NCI-H1417 treated with DMSO at 0.1 percent for 48 hours (cell line): ENCODE data around the gene PRSS1.
"Not testable (repeated sequence)": the region's sequence is repeated elsewhere in the genome, so short reads cannot be mapped to it uniquely, and the experiment has no call there.

Source experiments
- DNase-seq: peaks from one replicate; lab custom pipeline; 2025; lab: John Stamatoyannopoulos, UW

The PRSS1 gene

DNA sequence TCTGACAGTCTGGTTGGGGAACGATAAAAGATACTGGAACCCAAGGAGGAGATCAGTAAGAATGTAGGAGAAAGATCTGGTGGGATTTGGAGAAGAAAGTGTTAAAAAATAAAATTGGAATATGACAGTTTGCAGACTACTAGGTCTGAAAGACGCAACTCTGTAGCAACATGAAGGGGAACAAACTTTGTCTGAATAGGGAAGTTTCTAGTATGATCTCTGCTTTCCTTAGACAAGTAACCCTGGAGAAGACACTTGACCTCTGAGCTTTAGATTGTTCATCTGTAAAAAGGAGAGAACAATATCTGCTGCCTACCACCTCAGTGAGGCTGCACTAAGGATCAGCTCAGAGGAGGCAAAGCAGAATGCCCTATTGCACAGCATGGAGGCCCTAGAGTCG is 3.0 kb upstream of the PRSS1 start:
- no peak for DNase-seq

- DNase-seq, result not testable (repeated sequence)
These were observed 862 bp upstream of the PRSS1 start for GRCh38 chr7:142748410-142748809.

DNA sequence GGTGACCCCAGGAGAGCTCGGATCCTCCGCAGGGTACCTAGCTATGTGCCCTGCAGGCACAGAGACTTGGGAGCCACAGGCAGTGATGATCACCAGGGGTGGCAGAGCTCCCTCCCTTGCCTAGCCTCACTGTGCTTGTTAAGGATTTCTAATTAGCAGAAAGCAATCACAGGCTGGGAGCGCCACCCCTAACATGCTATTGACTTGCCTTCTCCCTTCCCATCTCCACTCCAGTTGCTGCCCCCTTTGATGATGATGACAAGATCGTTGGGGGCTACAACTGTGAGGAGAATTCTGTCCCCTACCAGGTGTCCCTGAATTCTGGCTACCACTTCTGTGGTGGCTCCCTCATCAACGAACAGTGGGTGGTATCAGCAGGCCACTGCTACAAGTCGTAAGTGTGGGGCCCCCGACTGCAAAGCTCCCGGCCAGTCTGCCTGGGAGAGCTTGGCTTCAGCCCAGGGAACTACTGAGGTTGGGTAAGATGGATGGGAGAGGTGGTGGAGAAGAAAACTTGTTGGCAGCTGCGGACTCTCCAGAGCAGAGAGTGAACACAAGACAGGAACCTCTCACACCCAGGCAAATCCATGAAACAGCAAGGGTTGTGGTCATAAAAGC is 1.2 kb downstream of the PRSS1 start:
- DNase-seq, result no peak

DNA sequence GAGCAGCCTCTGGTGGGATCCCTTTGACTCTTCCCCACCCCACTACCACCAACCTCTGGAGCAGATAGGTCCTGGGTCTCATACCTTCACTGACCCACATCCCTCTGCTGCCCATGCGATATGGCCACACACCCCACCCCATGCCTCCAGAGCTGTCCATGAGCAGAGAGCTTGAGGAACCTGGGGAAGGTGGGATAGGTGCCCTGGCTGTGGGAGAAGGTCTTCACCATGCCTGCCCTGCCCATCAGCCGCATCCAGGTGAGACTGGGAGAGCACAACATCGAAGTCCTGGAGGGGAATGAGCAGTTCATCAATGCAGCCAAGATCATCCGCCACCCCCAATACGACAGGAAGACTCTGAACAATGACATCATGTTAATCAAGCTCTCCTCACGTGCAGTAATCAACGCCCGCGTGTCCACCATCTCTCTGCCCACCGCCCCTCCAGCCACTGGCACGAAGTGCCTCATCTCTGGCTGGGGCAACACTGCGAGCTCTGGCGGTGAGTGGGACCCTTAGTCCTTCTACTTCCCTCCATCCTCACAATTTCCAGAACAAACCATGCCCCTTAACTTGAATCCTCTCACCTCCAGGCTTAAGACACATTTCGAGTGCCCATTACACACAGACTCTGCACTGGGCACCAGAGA is 2.4 kb downstream of the PRSS1 start:
- DNase-seq, result not testable (repeated sequence)

DNA sequence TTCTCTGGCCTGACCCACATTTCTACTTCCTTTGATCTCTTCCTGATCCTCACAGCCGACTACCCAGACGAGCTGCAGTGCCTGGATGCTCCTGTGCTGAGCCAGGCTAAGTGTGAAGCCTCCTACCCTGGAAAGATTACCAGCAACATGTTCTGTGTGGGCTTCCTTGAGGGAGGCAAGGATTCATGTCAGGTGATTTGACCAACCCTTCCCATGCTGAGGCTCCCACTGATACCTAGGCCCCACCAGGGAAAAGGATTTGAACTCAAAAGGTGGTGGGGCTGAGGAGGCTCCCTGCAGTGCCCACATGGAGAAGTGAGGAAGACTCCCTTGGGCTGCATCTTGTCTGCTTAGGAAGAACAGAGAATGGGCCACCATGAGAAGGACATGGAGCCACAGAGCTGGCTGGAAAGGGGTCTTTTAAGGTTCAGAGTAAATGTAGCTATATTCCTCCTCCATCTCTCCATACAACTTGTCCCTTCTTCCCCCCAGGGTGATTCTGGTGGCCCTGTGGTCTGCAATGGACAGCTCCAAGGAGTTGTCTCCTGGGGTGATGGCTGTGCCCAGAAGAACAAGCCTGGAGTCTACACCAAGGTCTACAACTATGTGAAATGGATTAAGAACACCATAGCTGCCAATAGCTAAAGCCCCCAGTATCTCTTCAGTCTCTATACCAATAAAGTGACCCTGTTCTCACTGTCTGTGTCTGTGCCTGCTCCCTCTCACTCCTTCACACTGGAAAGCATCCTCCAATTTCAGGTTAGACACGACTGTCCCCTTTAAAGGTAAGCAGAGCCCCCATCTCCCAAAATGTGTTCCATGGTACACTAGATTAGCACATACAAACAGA is 3.3 kb downstream of the PRSS1 start:
- no peak for DNase-seq

GRCh38 chr7:142753366-142753765 is 4.1 kb downstream of the PRSS1 start:
- DNase-seq, result no peak

DNA sequence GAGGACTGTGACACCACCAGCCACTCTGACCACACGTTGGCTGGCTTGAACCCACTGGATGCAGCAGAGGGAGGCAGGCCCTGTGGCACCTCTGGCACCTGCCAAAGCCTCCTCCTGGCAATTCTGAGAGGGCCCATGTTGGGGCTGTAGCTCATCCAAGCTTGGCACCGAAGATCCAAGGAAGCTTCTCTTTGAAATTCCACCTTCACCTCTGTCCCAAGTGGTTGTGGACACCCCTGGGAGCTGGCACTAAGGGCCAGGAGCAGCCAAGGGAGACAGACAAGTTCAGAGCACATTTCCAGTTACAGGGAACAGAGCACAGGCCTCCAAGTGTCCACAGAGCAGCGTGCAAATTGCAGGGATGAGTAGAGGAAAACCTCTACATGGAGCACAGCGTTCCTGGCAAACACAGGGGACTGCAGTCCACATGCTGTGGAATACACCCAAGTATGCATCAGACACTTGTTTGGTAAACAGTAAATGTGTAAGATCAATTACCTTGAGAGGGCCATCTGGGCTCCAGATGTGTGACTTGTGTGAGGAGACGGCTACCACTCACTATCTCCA is 4.7 kb downstream of the PRSS1 start:
- not testable (repeated sequence) for DNase-seq

DNA sequence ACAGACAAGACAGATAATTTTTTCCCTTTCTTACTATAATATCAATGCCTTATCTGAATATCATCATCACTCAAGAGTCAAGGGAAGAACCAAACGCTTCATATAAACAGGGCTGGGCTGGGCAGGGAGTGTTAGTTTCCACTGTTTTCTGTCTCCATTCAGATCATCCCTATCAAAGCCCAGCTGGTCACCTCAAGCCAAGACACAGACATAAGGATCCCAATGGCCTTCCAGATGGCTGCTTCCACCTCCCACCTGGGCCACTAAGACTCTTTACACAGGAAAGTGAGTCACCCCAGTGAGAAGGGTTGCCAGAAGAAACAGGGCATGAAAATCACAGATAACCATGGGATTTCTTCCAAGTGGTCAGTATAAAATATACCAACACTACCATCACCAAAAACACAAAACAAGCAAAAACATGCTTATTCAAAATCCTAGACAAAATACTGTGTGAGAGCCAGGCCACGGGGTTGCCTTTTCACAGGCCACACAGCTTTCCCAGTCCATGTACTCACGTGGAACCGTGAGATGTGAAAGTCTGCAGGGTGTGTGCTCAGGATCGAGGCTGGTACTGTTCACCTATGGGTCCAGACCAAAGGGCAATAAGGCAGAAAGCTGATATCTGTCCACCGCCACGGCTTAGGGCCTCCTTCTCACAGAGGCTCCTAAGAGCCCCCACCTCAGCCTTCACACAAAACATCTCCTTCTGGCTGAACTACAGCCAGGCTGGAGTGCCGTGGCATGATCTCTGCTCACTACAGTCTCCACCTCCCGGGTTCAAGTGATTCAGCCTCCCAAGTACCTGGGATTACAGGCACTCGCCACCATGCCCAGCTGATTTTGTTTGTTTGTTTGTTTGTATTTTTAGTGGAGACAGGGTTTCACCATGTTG is 5.7 kb downstream of the PRSS1 start:
- DNase-seq, result no peak

DNA sequence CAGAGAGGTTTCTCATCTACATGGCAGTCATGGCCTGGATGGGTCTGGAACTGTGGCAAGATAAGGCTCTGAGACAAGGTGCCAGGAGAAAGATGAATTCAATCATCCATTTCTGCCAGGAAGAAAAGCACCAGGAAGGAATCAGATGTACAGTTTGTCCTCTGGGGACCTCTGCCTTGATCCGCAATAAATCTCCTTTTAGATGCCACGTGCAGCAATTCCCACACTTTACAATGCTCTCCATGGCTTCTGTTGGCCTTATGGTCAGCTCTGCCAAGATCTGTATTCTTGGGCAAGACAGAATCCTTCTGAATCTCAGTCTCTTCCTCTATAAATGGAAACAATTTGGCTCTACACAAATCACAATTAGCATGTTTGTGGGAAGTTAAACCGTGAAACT is 9.0 kb downstream of the PRSS1 start:
- not testable (repeated sequence) for DNase-seq

DNA sequence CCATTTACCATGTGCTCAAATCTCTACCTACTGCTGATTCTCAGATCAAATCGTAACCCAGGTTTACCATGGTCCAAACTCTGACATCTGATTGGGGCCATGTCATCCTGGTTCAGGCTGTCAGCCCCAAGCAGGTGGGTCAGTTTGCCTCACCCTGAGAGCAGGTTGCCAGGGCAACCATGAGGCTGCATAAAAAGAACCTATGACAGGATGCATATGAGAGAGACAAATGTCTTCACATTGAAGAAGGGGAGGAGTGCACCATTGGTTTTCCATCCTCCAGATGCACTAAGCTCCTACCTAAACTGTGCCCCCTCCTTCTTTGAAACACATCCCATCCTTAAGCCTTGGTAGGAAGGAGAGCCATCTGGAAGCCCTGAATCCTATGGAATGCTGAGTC is 10.2 kb downstream of the PRSS1 start:
- no peak for DNase-seq

- DNase-seq, result no peak
These were observed 10.9 kb downstream of the PRSS1 start for GRCh38 chr7:142760071-142760642.

GRCh38 chr7:142761606-142762005 is 12.3 kb downstream of the PRSS1 start:
- DNase-seq, result not testable (repeated sequence)

- DNase-seq, result no peak
These were observed 12.8 kb downstream of the PRSS1 start for GRCh38 chr7:142762104-142762503.

- no peak for DNase-seq
These were observed 18.2 kb downstream of the PRSS1 start for GRCh38 chr7:142767451-142767850.

DNA sequence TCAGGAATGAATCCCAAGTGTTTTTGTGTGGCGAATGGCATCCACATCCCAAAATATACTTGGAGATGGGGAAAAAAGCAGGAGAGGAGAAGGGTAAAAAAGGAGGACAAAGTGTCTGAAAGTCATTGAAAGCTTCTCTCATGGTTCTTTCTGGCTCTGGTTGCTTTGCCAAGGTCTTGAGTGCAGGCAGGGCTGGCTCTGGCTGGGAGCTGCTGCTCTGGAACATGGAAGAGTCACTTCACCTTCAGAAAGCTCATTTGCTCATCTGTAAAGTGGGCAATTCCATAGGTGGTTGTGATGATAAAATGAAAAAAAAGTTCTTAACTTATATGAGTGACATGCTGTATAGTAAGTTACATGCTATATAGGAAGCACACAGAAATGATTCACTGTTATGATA is 18.6 kb downstream of the PRSS1 start:
- no peak for DNase-seq

DNA sequence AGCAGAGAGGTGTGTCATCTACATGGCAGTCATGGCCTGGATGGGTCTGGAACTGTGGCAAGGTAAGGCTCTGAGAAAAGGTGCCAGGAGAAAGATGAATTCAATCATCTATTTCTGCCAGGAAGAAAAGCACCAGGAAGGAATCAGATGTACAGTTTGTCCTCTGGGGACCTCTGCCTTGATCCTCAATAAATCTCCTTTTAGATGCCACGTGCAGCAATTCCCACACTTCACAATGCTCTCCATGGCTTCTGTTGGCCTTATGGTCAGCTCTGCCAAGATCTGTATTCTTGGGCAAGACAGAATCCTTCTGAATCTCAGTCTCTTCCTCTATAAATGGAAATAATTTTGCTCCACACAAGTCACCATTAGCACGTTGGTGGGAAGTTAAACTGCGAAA is 19.6 kb downstream of the PRSS1 start:
- DNase-seq, result not testable (repeated sequence)

DNA sequence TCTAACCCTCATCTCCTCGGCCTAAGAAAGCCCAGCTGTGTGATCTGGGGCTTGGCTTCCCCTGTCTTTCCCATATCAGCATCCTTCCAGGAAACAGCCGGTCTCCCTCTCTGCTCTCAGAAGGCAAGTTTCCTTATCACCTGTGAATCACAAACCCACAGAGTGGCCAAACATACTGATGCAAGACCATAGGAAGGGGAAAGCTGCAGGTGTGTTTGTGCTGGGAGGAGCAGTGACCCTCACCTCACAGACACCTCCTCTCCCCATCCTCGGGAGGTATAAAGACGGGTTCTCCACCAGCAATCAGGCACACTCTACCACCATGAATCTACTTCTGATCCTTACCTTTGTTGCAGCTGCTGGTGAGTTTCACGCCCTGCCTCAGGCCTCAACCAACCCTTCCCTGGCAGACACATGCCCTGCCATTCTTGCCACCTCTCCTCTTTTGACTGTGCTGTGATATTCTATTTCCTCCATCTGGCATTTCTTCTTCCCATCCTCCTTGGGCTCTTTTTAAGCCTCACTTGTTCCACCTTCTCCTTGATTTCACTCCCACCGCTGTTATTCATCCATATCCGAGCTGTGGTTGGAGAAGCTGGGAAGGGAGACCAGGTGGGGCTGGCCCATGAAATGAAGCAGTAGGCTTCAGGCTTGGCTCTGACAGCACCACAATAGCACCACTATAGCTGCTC is 21.5 kb downstream of the PRSS1 start, which contains the start of gene PRSS2:
Gene PRSS2, plus strand, starts transcription at position 310 of the 692 bp plus-strand sequence. Its CDS starts 13 bp downstream, at position 323.
- DNase-seq, result no peak

DNA sequence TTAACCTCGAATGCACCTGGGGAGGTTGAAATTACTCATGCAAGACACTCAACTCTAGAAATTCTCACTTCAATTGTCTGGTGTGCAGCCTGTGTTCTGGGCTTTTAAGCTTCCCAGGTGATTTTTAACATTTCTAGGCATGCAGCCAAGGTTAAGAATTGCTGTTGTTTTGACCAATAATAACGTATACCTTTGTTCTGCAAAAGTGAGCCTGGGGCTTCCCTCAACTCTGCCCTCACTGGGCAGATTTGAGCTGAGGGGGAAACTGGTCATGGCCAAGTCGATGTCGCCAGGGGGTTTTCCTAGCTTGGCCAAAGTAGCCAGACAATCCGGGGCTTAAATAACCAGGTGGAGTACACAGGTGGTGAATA is 22.1 kb downstream of the PRSS1 start:
- no peak for DNase-seq

- DNase-seq, result no peak
These were observed 22.8 kb downstream of the PRSS1 start for GRCh38 chr7:142772051-142772450.

GRCh38 chr7:142772673-142773072 is 23.4 kb downstream of the PRSS1 start:
- no peak for DNase-seq

- no peak for DNase-seq
These were observed 24.0 kb downstream of the PRSS1 start for GRCh38 chr7:142773230-142773629.
